ENCODE data around the gene NOXO1.

DNA sequence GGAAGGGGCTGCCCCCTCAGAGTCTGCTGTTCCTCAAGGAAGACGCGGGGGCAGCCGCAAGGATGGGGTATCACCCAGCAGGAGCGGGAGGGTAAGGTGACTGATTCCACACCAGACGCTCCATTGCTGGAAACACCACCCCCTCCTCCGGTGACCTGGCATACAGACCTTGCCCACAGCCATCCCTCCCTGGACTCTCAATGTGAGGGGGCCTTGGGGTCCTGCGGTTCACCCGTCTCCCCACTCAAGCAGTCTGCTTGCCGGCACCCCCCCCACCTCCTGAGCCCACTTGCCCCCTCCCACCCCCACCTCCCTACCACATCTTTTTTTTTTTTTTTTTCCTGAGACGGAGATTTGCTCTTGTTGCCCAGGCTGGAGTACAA is 50.9 kb downstream of the NOXO1 start:
- TF ChIP-seq, protein P1, sequence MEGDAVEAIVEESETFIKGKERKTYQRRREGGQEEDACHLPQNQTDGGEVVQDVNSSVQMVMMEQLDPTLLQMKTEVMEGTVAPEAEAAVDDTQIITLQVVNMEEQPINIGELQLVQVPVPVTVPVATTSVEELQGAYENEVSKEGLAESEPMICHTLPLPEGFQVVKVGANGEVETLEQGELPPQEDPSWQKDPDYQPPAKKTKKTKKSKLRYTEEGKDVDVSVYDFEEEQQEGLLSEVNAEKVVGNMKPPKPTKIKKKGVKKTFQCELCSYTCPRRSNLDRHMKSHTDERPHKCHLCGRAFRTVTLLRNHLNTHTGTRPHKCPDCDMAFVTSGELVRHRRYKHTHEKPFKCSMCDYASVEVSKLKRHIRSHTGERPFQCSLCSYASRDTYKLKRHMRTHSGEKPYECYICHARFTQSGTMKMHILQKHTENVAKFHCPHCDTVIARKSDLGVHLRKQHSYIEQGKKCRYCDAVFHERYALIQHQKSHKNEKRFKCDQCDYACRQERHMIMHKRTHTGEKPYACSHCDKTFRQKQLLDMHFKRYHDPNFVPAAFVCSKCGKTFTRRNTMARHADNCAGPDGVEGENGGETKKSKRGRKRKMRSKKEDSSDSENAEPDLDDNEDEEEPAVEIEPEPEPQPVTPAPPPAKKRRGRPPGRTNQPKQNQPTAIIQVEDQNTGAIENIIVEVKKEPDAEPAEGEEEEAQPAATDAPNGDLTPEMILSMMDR (IDR thresholded peaks at IDR 0.05): no peak
- TF ChIP-seq POLR2AphosphoS5 (IDR thresholded peaks at IDR 0.05): no peak

Data from upper lobe of left lung (tissue), 4 donors.